ENCODE measurements around the gene GSDME.

GSDME gene

DNA sequence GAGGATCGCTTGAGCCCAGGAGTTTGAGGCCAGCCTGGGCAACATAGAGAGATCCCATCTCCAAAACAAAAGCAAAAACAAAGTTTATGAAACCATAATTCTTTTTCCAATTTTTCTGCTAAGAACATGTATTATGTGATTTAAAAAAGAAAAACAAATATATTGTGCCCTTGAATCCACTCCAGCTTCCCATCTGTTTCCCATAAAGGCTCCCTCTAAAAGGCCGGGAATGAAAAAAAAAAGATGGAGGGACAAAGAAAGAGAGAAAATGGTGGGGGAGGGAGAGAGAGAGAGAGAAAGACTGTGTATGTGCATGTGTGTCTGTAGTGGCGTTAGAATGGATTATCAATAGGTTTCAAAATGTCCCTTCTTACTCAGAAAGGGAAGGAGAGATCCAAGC lies 20.5 kb upstream of the GSDME start:
- no peaks in the 10 kb centered on the region for H3K27me3 ChIP-seq (ENCODE audit: control insufficient read depth in 2 of 2, insufficient read depth in 2 of 2, low read length in 2 of 2)
- no peak overlapping the region for H3K9ac ChIP-seq (ENCODE audit: low read depth in 1 of 2, low read length in 2 of 2)
- no peak overlapping the region for H3K4me3 ChIP-seq (ENCODE audit: low read length in 2 of 2)
- no peaks in the 10 kb centered on the region for H3K4me1 ChIP-seq (ENCODE audit: control insufficient read depth in 2 of 2, insufficient read depth in 2 of 2, low read length in 2 of 2)
- no peaks in the 10 kb centered on the region for H3K36me3 ChIP-seq (ENCODE audit: control insufficient read depth in 2 of 2, insufficient read depth in 2 of 2, low read length in 2 of 2)
- no peak overlapping the region for H3K27ac ChIP-seq (ENCODE audit: low read depth in 2 of 2, low read length in 2 of 2)
- H3K9me3 ChIP-seq (ENCODE audit: control insufficient read depth in 2 of 2, low read length in 2 of 2), result no peaks in the 10 kb centered on the region

DNA sequence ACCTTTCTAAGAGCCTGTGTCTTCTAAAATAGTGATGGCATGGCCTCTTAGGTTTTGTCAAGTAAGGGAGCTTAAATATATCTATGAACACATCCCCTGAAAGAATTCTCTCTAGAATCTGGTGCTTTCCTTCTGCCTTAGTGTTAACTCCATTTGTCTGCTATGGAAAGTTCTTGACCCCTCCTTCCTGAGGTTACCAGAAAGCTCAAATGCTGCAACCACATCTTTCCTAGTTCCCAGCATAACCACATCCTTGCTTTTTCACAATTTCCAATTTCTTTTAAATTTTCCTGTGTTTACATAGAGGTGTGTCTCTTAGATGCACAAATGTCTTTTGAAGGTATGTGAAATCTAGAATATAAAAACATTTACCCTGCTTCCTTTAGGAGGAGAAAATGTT lies 16.4 kb upstream of the GSDME start:
- Histone ChIP-seq H3K4me1 (ENCODE audit: control insufficient read depth in 2 of 2, insufficient read depth in 2 of 2, low read length in 2 of 2) (no peaks in the 10 kb centered on the region), H3K4me3 (ENCODE audit: low read length in 2 of 2) (no peak overlapping the region), H3K36me3 (ENCODE audit: control insufficient read depth in 2 of 2, insufficient read depth in 2 of 2, low read length in 2 of 2) (no peaks in the 10 kb centered on the region), H3K9me3 (ENCODE audit: control insufficient read depth in 2 of 2, low read length in 2 of 2) (no peaks in the 10 kb centered on the region), H3K27ac (ENCODE audit: low read depth in 2 of 2, low read length in 2 of 2) (no peak overlapping the region), H3K9ac (ENCODE audit: low read depth in 1 of 2, low read length in 2 of 2) (no peak overlapping the region), H3K27me3 (ENCODE audit: control insufficient read depth in 2 of 2, insufficient read depth in 2 of 2, low read length in 2 of 2) (no peaks in the 10 kb centered on the region)

DNA sequence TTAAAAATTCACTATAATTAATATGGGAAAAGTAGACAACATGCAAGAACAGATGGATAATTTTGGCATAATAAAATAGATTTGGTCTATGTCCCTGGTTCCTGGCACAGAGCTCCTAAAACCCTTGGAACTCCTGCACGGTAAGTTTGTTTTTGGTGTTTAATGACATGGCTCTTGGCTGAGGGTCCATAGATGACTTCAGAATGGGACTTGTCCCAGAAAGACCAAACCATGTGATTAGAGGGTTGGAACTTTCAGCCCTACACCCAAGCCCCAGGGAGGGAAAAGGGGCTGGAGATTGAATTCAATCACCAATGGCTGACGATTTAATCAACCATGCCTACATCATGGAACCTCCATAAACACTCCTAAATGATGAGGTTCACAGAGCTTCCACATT lies 12.6 kb upstream of the GSDME start:
- H3K9me3 ChIP-seq (ENCODE audit: control insufficient read depth in 2 of 2, low read length in 2 of 2), result no peaks in the 10 kb centered on the region
- no peak overlapping the region for H3K27ac ChIP-seq (ENCODE audit: low read depth in 2 of 2, low read length in 2 of 2)
- no peaks in the 10 kb centered on the region for H3K4me1 ChIP-seq (ENCODE audit: control insufficient read depth in 2 of 2, insufficient read depth in 2 of 2, low read length in 2 of 2)
- H3K9ac ChIP-seq (ENCODE audit: low read depth in 1 of 2, low read length in 2 of 2), result no peak overlapping the region
- H3K27me3 ChIP-seq (ENCODE audit: control insufficient read depth in 2 of 2, insufficient read depth in 2 of 2, low read length in 2 of 2), result peaks cover 0 to 3% of the 10 kb centered on the region in 2 donors
- H3K36me3 ChIP-seq (ENCODE audit: control insufficient read depth in 2 of 2, insufficient read depth in 2 of 2, low read length in 2 of 2), result no peaks in the 10 kb centered on the region
- no peak overlapping the region for H3K4me3 ChIP-seq (ENCODE audit: low read length in 2 of 2)

DNA sequence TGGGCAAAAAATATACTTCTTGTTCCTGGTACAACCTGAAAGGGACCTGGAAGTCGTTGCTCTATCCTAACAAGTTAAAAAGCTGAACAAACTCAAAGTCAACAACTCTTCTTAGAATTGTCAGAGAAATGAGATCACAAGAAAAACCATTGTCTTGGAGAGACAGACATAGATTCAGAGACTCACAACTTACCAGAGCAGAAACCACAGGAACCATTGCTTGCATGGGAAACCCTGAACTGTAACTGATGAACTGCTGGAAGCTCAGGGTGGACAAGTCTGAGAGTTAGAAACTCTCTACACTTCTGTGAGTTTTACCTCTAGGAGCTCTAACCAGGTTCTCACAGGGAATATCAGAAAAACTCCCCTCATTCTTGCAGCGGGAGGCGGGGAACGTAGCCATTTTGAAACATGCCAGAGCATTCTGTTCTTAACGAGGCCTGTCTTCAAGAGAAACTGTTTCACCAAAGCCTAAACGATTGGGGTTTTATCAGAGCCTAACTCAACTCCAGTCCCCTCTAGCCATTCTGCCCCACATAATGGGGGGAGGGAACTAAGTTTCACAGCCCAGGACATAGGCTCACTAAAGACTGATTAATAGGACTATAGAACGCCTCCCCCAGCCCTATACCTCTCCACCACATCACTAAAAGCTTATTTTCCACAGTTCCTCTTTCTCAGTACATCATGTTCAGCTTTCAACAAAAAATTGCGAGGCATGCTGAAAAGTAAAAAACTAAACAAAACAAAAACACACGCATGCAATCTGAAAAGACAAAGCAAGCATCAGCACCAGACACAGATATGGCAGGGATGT lies 12.0 kb upstream of the GSDME start:
- H3K36me3 ChIP-seq (ENCODE audit: control insufficient read depth in 2 of 2, insufficient read depth in 2 of 2, low read length in 2 of 2), result no peaks in the 10 kb centered on the region
- no peak overlapping the region for H3K27ac ChIP-seq (ENCODE audit: low read depth in 2 of 2, low read length in 2 of 2)
- no peaks in the 10 kb centered on the region for H3K9me3 ChIP-seq (ENCODE audit: control insufficient read depth in 2 of 2, low read length in 2 of 2)
- H3K27me3 ChIP-seq (ENCODE audit: control insufficient read depth in 2 of 2, insufficient read depth in 2 of 2, low read length in 2 of 2), result peaks cover 0 to 3% of the 10 kb centered on the region in 2 donors
- no peak overlapping the region for H3K9ac ChIP-seq (ENCODE audit: low read depth in 1 of 2, low read length in 2 of 2)
- no peaks in the 10 kb centered on the region for H3K4me1 ChIP-seq (ENCODE audit: control insufficient read depth in 2 of 2, insufficient read depth in 2 of 2, low read length in 2 of 2)
- H3K4me3 ChIP-seq (ENCODE audit: low read length in 2 of 2), result no peak overlapping the region

DNA sequence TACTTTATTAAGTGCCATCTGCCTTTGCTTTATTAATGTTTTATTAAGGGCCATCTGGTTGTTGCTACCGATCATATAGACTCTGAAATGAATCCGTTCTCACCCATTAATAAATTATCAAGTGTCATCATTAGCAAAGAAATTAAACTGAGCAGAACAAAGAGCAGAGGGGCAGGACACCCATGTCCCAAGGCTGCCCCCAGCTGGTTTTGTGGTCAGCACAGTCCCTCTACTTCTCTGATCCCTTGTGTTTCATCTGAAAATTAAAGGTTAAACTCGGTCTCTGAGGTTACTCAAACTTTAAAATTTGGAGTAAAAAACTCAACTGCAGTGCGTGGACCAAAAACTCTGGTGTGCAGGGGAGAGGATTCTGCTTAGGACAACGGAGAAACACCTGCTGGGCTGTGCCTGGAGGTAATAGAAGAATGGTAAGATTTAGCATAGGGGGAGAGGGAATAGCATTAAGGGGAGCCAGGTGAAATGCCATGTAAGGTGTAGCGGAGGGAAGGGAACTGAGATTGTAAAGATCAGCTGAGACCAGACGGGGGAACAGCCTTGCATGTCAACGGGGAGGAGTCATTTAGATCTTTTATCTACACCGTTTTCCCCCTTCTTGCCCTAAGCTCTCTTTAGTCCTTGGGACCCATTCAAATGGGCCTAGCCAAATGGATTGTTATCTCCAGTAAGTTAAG lies 10.8 kb upstream of the GSDME start:
- H3K4me1 ChIP-seq (ENCODE audit: control insufficient read depth in 2 of 2, insufficient read depth in 2 of 2, low read length in 2 of 2), result no peaks in the 10 kb centered on the region
- no peak overlapping the region for H3K4me3 ChIP-seq (ENCODE audit: low read length in 2 of 2)
- no peaks in the 10 kb centered on the region for H3K9me3 ChIP-seq (ENCODE audit: control insufficient read depth in 2 of 2, low read length in 2 of 2)
- H3K27me3 ChIP-seq (ENCODE audit: control insufficient read depth in 2 of 2, insufficient read depth in 2 of 2, low read length in 2 of 2), result peaks cover 0 to 3% of the 10 kb centered on the region in 2 donors
- H3K9ac ChIP-seq (ENCODE audit: low read depth in 1 of 2, low read length in 2 of 2), result no peak overlapping the region
- H3K27ac ChIP-seq (ENCODE audit: low read depth in 2 of 2, low read length in 2 of 2), result no peak overlapping the region
- H3K36me3 ChIP-seq (ENCODE audit: control insufficient read depth in 2 of 2, insufficient read depth in 2 of 2, low read length in 2 of 2), result no peaks in the 10 kb centered on the region

DNA sequence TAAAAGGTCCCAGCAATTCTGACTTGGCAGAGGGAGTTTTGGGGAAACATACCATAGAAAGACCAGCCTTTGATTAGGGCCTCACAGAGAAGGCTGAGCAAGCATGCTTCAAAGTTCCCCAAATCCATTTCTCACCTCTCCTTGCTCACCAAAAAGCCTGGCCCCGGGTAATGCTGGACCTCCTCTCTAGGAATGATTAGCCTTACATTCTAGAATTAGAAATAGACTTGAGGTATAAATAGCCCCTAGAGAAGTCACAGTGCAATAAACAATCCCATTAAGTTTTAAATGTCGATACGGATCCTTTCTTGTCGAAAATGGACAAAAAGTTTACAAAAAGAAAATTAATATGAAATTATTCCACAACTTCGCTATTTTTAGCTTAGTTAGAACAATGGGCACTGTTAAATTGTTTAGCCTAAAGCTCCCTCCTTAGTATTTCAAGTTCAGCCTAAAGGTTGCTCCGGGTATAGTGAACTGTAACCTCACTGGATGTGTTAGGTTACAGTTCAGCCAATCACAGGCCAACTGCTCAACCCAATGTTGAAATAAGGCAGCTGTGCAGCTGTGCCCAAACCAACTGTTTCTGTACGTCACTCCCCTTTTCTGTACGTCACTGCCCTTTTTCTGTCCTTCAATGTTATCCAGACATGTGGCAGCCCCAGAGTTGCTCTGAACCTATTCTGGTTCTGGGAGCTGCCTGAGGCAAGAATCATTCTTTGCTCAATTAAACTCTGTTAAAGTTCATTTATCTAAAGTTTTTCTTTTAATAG lies 7.9 kb upstream of the GSDME start:
- Histone ChIP-seq H3K4me3 (ENCODE audit: low read length in 2 of 2) (no peak overlapping the region), H3K9ac (ENCODE audit: low read depth in 1 of 2, low read length in 2 of 2) (no peak overlapping the region), H3K4me1 (ENCODE audit: control insufficient read depth in 2 of 2, insufficient read depth in 2 of 2, low read length in 2 of 2) (no peaks in the 10 kb centered on the region), H3K9me3 (ENCODE audit: control insufficient read depth in 2 of 2, low read length in 2 of 2) (no peaks in the 10 kb centered on the region), H3K27ac (ENCODE audit: low read depth in 2 of 2, low read length in 2 of 2) (no peak overlapping the region), H3K36me3 (ENCODE audit: control insufficient read depth in 2 of 2, insufficient read depth in 2 of 2, low read length in 2 of 2) (no peaks in the 10 kb centered on the region), H3K27me3 (ENCODE audit: control insufficient read depth in 2 of 2, insufficient read depth in 2 of 2, low read length in 2 of 2) (peaks cover 0 to 11% of the 10 kb centered on the region in 2 donors)

DNA sequence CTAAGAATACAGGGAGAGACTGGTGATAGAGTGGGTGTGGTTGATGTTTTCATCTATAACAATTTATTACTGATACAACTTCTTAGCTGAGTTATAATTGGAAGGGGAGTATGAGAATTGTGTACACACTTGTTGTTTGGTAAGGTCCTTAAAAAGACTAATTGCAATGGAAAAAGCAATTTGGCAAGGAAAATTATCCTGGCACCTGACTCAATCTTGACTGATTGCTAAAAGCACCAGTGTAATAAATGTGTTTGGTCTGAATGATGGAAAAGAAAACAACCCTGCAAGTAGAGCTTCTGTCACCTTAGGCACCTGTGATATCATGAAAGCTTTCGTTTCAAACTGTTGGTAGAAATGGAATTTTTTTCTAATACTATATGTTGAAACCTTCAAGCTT lies 6.7 kb upstream of the GSDME start:
- no peak overlapping the region for H3K9ac ChIP-seq (ENCODE audit: low read depth in 1 of 2, low read length in 2 of 2)
- H3K27me3 ChIP-seq (ENCODE audit: control insufficient read depth in 2 of 2, insufficient read depth in 2 of 2, low read length in 2 of 2), result peaks cover 0 to 19% of the 10 kb centered on the region in 2 donors
- no peak overlapping the region for H3K27ac ChIP-seq (ENCODE audit: low read depth in 2 of 2, low read length in 2 of 2)
- no peak overlapping the region for H3K4me3 ChIP-seq (ENCODE audit: low read length in 2 of 2)
- H3K36me3 ChIP-seq (ENCODE audit: control insufficient read depth in 2 of 2, insufficient read depth in 2 of 2, low read length in 2 of 2), result no peaks in the 10 kb centered on the region
- no peaks in the 10 kb centered on the region for H3K4me1 ChIP-seq (ENCODE audit: control insufficient read depth in 2 of 2, insufficient read depth in 2 of 2, low read length in 2 of 2)
- no peaks in the 10 kb centered on the region for H3K9me3 ChIP-seq (ENCODE audit: control insufficient read depth in 2 of 2, low read length in 2 of 2)

DNA sequence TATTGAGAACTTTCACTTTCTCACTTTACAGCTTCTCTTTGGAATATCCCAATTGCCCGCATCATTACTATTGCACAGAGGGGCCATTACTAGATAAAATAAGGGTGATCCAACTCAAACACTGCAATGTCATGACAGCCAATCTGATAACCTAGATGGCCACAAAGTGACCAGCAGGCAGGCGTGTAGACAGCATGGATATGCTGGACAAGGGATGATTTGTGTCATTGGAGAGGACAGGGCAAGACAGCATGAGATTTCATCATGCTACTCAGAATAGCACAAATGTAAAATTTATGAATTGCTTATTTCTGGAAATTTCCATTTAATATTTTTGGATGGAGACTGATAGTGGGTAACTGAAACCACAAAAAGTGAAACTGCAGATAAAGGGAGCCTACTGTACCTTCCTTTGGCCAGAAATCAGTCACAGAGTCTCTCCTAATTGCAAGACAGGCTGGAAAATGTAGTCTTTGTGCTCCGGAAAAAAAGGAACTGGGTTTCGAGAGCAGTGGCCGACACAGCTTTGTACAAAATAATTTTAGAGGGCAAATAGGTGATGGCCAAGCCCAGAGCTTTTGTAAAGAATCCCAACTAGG lies 6.1 kb upstream of the GSDME start:
- no peak overlapping the region for H3K9ac ChIP-seq (ENCODE audit: low read depth in 1 of 2, low read length in 2 of 2)
- no peak overlapping the region for H3K4me3 ChIP-seq (ENCODE audit: low read length in 2 of 2)
- H3K27me3 ChIP-seq (ENCODE audit: control insufficient read depth in 2 of 2, insufficient read depth in 2 of 2, low read length in 2 of 2), result peaks cover 4 to 24% of the 10 kb centered on the region in 2 donors
- no peak overlapping the region for H3K27ac ChIP-seq (ENCODE audit: low read depth in 2 of 2, low read length in 2 of 2)
- H3K36me3 ChIP-seq (ENCODE audit: control insufficient read depth in 2 of 2, insufficient read depth in 2 of 2, low read length in 2 of 2), result no peaks in the 10 kb centered on the region
- no peaks in the 10 kb centered on the region for H3K9me3 ChIP-seq (ENCODE audit: control insufficient read depth in 2 of 2, low read length in 2 of 2)
- H3K4me1 ChIP-seq (ENCODE audit: control insufficient read depth in 2 of 2, insufficient read depth in 2 of 2, low read length in 2 of 2), result no peaks in the 10 kb centered on the region

DNA sequence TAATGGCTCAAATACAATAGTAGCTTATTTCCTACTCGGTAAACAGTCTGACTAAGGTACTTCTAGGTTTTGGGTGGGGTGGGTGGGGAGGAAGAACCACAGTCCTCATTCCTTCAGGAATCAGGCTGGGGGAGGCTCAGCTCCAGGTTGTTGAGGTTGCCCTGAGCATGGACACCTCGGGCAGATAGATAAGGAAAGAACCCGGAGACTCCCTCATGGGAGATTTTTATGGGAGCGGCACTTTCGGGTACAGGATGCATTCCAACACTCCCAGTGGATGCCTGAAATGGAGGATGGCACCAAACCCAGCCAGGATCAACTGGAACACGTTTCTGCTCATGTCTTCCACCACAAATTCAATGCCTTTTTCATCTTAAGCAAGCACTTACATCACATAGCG lies 5.5 kb upstream of the GSDME start:
- Histone ChIP-seq H3K4me1 (ENCODE audit: control insufficient read depth in 2 of 2, insufficient read depth in 2 of 2, low read length in 2 of 2) (peaks cover under 1 to 2% of the 10 kb centered on the region in 2 donors), H3K9me3 (ENCODE audit: control insufficient read depth in 2 of 2, low read length in 2 of 2) (no peaks in the 10 kb centered on the region), H3K9ac (ENCODE audit: low read depth in 1 of 2, low read length in 2 of 2) (no peak overlapping the region), H3K27ac (ENCODE audit: low read depth in 2 of 2, low read length in 2 of 2) (no peak overlapping the region), H3K27me3 (ENCODE audit: control insufficient read depth in 2 of 2, insufficient read depth in 2 of 2, low read length in 2 of 2) (peaks cover 9 to 28% of the 10 kb centered on the region in 2 donors), H3K4me3 (ENCODE audit: low read length in 2 of 2) (no peak overlapping the region), H3K36me3 (ENCODE audit: control insufficient read depth in 2 of 2, insufficient read depth in 2 of 2, low read length in 2 of 2) (no peaks in the 10 kb centered on the region)

DNA sequence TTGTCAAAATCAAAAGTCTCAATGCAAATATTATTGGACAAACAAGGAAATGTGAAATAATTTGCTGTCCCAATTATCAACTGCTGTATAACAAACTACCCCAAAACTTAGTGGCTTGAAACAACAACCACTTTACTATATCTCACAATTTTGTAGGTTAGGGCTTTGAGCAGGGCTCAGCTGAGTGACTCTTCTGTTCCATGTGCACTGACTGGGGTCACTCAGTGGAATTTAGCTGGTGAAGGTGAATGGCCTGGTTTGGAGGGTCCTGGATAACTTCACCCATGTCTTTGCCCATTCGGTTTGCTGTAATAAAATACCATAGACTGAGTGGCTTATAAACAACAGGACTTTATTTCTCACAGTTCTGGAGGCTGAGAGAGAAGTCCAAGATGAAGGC lies 3.7 kb upstream of the GSDME start:
- Histone ChIP-seq H3K4me3 (ENCODE audit: low read length in 2 of 2) (no peak overlapping the region), H3K36me3 (ENCODE audit: control insufficient read depth in 2 of 2, insufficient read depth in 2 of 2, low read length in 2 of 2) (no peaks in the 10 kb centered on the region)

More for the DNA sequence above, 3.7 kb upstream of the GSDME start:
- H3K27ac ChIP-seq (ENCODE audit: low read depth in 2 of 2, low read length in 2 of 2), result no peak overlapping the region
- H3K9me3 ChIP-seq (ENCODE audit: control insufficient read depth in 2 of 2, low read length in 2 of 2), result no peaks in the 10 kb centered on the region
- H3K27me3 ChIP-seq (ENCODE audit: control insufficient read depth in 2 of 2, insufficient read depth in 2 of 2, low read length in 2 of 2), result peaks cover 9 to 41% of the 10 kb centered on the region in 2 donors
- H3K9ac ChIP-seq (ENCODE audit: low read depth in 1 of 2, low read length in 2 of 2), result no peak overlapping the region
- peaks cover 2 to 4% of the 10 kb centered on the region in 2 donors for H3K4me1 ChIP-seq (ENCODE audit: control insufficient read depth in 2 of 2, insufficient read depth in 2 of 2, low read length in 2 of 2)

Data from mucosa of rectum (tissue), 2 donors.